ENCODE data around the gene USP10.

DNA sequence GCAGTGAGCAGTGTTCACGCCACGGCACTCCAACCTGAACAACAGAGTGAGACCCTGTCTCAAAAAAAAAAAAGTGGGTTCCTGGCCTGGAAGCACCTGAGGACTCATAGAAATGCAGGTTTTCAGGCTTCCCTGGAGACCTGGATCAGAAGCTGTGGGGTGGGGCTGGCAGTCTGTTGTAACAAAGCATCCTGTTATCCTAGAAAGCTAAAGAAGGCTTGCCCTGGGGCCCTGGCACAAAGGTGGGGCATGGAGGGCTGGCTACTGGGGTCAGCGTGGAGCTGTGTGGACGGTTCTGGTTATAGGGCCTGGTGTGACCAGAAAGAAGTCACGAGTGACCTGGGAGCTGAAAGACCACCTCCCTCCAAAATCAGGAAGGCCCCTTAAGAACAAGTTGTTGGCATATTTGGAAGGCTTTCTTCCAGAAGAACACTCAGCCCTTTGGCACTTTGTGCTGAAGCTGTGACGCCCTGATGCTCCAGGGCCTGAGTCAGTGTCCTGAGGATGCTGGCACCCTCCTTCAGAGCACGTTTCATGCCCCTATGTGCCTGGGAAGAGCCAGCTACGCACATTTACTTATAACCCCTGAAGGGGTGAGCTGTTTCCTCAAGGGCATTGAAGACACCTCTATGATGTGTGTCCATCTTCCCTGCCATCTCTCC is 126.2 kb downstream of the USP10 start:
- TF ChIP-seq, protein P1, sequence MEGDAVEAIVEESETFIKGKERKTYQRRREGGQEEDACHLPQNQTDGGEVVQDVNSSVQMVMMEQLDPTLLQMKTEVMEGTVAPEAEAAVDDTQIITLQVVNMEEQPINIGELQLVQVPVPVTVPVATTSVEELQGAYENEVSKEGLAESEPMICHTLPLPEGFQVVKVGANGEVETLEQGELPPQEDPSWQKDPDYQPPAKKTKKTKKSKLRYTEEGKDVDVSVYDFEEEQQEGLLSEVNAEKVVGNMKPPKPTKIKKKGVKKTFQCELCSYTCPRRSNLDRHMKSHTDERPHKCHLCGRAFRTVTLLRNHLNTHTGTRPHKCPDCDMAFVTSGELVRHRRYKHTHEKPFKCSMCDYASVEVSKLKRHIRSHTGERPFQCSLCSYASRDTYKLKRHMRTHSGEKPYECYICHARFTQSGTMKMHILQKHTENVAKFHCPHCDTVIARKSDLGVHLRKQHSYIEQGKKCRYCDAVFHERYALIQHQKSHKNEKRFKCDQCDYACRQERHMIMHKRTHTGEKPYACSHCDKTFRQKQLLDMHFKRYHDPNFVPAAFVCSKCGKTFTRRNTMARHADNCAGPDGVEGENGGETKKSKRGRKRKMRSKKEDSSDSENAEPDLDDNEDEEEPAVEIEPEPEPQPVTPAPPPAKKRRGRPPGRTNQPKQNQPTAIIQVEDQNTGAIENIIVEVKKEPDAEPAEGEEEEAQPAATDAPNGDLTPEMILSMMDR (IDR thresholded peaks at IDR 0.05), result no peak
- TF ChIP-seq EZH2 (IDR thresholded peaks at IDR 0.05; ENCODE audit: borderline replicate concordance, insufficient read depth, low read depth, low read length, poor library complexity, severe bottlenecking), result no peak

Data from B cell (primary cell).